Lower lobe of right lung (tissue), 2 donors: ENCODE data around the gene SARS2. TPM values are rescaled to one million over a fixed set of nuclear protein-coding genes. Genes with fewer than 3 reads are reported as not detected.
"Not testable (repeated sequence)": the region's sequence is repeated elsewhere in the genome, so short reads cannot be mapped to it uniquely, and the experiment has no call there.

Experiments
- ATAC-seq, 2 donors: fragments of 200-7000 bp; cut with Tn5 transposase; one replicate each; pipeline ENCODE4 v1.9.1; 2020 to 2022; ENCODE audit warnings: mild to moderate bottlenecking in 2 of 2, moderate library complexity in 2 of 2
- DNase-seq: peaks from one replicate; pipeline ENCODE4 v3.0.0-alpha.2; 2020
- H3K27ac ChIP-seq: fragments of 200-600 bp; one replicate; pipeline ENCODE4 v1.8.0; 2022
- H3K27me3 ChIP-seq: fragments of 200-600 bp; one replicate; pipeline ENCODE4 v1.8.0; 2022; ENCODE audit warnings: low read depth
- H3K36me3 ChIP-seq: fragments of 200-600 bp; one replicate; pipeline ENCODE4 v1.8.0; 2022; ENCODE audit warnings: mild to moderate bottlenecking
- H3K4me1 ChIP-seq: fragments of 200-600 bp; one replicate; pipeline ENCODE4 v1.8.0; 2022
- H3K4me3 ChIP-seq: fragments of 200-600 bp; one replicate; pipeline ENCODE4 v1.8.0; 2022; ENCODE audit warnings: mild to moderate bottlenecking
- H3K9me3 ChIP-seq: fragments of 200-600 bp; one replicate; pipeline ENCODE4 v1.8.0; 2022
- intact Hi-C: fragments of 100-400 bp; cut with DNase I; formaldehyde crosslinking; loops from one replicate; pipeline ENCODE4 v1.11.0; 2022
- total RNA-seq: library from RNA; stranded (reverse); fragmentation: NEBNext Ultra II Directional; extraction: Animal tissue kit (Norgen Biotek cat#: 25700); gene quantifications from one replicate; pipeline ENCODE4 v1.2.1, GENCODE V29; 2021
- TF ChIP-seq, protein P1 (sequence below): fragments of 200-600 bp; IDR thresholded peaks from one replicate; pipeline ENCODE4 v1.8.0; 2022; ENCODE audit warnings: antibody characterized with exemption, mild to moderate bottlenecking
- donor health status: DM: no; HTN: yes; CAD: no; lungs with severe emphysema.

Gene SARS2
- total RNA-seq, 1 donor from 2014 or later = 21.0 TPM

DNA sequence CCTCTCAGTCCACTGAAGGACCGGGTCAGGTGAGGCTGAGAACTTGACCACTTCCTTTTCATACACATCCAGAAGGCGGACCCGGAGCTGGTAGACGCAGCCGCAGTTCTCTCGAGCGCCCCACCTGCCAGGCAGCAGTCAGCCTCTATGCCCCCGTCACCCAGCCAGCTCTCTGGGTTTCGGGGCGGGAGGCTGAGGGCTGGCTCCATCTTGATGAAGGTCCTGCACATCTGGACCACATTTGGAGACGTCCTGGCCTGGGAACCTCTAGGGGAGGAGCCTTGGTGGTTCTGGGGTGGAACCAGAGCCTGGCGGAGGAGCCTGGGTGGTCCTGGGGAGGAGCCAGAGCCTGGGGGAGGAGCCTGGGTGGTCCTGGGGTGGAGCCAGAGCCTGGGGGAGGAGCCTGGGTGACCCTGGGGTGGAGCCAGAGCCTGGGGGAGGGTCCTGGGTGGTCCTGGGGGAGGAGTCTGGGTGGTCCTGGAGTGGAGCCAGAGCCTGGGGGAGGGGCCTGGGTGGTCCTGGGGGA lies 14.5 kb upstream of the SARS2 start:
- H3K27me3 ChIP-seq = no peaks in the 10 kb centered on the region
- peaks cover 7% of the 10 kb centered on the region for H3K4me1 ChIP-seq
- H3K4me3 ChIP-seq = no peak overlapping the region
- DNase-seq (no peak), ATAC-seq (no peak)
- no peaks in the 10 kb centered on the region for H3K9me3 ChIP-seq
- H3K27ac ChIP-seq = no peak overlapping the region
- H3K36me3 ChIP-seq = peaks cover 7% of the 10 kb centered on the region
- intact Hi-C loops = no loop called here
- TF ChIP-seq, protein P1, sequence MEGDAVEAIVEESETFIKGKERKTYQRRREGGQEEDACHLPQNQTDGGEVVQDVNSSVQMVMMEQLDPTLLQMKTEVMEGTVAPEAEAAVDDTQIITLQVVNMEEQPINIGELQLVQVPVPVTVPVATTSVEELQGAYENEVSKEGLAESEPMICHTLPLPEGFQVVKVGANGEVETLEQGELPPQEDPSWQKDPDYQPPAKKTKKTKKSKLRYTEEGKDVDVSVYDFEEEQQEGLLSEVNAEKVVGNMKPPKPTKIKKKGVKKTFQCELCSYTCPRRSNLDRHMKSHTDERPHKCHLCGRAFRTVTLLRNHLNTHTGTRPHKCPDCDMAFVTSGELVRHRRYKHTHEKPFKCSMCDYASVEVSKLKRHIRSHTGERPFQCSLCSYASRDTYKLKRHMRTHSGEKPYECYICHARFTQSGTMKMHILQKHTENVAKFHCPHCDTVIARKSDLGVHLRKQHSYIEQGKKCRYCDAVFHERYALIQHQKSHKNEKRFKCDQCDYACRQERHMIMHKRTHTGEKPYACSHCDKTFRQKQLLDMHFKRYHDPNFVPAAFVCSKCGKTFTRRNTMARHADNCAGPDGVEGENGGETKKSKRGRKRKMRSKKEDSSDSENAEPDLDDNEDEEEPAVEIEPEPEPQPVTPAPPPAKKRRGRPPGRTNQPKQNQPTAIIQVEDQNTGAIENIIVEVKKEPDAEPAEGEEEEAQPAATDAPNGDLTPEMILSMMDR = no peak

DNA sequence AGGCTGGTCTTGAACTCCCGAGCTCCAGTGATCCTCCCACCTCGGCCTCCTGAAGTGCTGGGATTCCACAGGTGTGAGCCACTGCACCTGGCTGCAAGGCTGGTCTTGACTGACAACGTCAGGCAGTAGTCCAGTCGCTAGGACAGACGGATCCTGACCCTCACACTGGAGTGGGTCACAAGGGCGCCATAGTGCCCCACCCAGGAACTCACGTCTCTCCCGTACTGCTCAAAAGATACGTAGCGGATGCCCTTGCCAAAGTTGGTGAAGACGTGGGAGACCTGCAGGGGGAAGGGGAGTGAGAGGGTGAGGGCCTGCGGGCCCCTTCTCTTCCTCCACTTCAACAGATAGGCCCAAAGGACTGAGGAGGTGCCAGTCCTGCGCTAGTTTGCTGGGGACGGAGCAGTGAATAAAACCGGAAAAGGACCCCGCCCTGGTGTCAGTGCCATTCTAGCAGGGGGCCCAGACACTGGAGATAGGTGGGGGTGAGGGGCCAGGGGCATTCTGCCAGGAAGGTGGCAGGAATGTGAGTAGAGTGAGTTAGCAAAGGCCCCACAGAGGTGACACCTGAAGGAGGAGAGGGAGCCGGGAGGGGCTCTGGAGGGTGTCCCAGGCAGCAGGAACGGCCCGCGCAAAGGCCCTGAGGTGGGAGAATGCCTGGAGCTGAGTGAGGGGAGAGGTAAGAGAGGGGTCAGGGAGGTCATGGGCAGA lies 12.1 kb upstream of the SARS2 start:
- intact Hi-C loops = no loop called here
- peak; percentile 29 to 38 for ATAC-seq
- TF ChIP-seq, protein P1 = no peak

DNA sequence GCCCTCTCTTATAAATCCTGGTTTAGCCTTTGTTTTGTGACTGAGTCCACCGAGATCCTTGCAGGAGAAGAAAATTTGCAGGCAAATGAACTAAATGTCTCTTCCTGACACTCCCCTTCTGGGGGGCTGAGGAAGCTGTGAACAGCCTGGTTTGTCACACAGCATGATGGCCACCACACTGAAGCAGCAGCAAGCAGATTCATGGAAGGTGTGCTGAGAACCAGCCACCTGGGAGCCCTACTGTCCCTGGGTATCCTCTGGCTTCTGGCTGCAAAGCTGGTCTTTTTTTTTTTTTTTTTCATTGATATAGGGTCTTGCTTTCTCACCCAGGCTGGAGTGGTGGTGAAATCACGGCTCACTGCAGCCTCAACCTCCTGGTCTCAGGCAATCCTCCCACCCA lies 11.4 kb upstream of the SARS2 start:
- no peak overlapping the region for H3K4me3 ChIP-seq
- no peaks in the 10 kb centered on the region for H3K4me1 ChIP-seq
- no peaks in the 10 kb centered on the region for H3K9me3 ChIP-seq
- intact Hi-C loops = no loop called here
- no peaks in the 10 kb centered on the region for H3K27me3 ChIP-seq
- TF ChIP-seq, protein P1 = no peak
- DNase-seq (no peak), ATAC-seq (no peak)
- no peak overlapping the region for H3K27ac ChIP-seq
- peaks cover 1% of the 10 kb centered on the region for H3K36me3 ChIP-seq

More for the DNA sequence above, 12.1 kb upstream of the SARS2 start:
- H3K4me3 ChIP-seq = no peak overlapping the region
- H3K27ac ChIP-seq = no peak overlapping the region
- peaks cover 7% of the 10 kb centered on the region for H3K36me3 ChIP-seq
- no peaks in the 10 kb centered on the region for H3K4me1 ChIP-seq
- DNase-seq = no peak
- no peaks in the 10 kb centered on the region for H3K9me3 ChIP-seq
- no peaks in the 10 kb centered on the region for H3K27me3 ChIP-seq

DNA sequence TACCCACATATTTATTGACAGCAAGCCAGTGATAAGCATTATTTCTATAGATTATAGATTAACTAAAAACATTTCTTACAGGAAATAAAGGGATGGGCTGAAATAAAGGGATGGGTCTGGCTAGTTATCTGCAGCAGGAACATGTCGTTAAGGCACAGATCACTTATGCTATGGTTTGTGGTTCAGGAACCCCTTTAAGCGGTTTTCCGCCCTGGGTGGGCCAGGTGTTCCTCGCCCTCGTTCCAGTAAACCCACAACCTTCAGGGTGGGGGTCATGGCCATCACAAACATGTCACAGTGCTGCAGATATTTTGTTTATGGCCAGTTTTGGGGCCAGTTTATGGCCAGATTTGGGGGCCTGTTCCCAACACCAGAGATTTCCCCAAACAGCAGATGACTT lies 10.9 kb upstream of the SARS2 start:
- H3K27ac ChIP-seq, H3K36me3 ChIP-seq, H3K9me3 ChIP-seq, DNase-seq, ATAC-seq, H3K4me1 ChIP-seq, intact Hi-C loops, H3K27me3 ChIP-seq, H3K4me3 ChIP-seq: not testable (repeated sequence)

DNA sequence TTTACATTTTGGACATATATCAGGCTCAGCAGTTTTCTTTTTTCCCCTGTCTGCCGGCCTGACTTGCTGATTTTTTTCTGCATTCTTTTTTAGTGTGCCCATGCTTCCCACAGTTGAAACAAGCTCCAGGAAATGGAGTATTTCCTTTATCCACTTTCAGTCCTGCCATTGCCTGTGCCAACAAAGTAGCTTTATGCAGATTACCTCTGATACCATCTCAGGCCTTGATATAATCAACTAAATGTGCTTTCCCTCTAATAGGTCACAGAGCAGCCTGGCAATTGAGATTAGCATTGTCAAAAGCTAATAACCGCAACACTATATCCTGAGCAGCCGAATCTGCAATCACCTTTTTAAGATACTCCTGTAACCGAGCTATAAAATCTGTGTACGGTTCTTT lies 9.4 kb upstream of the SARS2 start:
- TF ChIP-seq, protein P1 = no peak
- no peaks in the 10 kb centered on the region for H3K36me3 ChIP-seq
- intact Hi-C loops = no loop called here
- no peaks in the 10 kb centered on the region for H3K4me1 ChIP-seq
- no peak overlapping the region for H3K27ac ChIP-seq
- no peak for DNase-seq
- ATAC-seq = no peak
- H3K27me3 ChIP-seq = no peaks in the 10 kb centered on the region
- peaks cover 3% of the 10 kb centered on the region for H3K9me3 ChIP-seq
- no peak overlapping the region for H3K4me3 ChIP-seq

DNA sequence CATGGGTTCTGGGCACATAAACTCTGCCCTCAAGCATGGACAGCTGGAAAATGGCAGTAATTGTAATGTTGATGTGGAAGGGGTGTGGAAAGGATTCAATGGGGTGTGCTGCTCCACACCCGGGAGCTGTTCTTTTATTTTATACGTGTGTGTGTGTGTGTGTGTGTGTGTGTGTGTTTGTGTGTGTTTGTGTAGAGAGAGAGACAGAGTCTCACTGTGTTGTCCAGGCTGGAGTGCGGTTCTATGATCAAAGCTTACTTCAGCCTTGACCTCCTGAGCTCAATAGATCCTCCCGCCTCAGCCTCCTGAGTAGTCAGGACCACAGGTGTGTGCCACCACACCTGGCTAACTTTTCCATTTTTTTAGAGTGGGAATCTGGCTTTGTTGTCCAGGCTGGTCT lies 3.0 kb upstream of the SARS2 start:
- TF ChIP-seq, protein P1 = no peak
- ATAC-seq (no peak), DNase-seq (no peak)
- Histone ChIP-seq H3K9me3 (peaks cover 3% of the 10 kb centered on the region), H3K27me3 (no peaks in the 10 kb centered on the region), H3K36me3 (peaks cover 22% of the 10 kb centered on the region), H3K4me1 (peaks cover 30% of the 10 kb centered on the region), H3K4me3 (no peak overlapping the region), H3K27ac (no peak overlapping the region)
- intact Hi-C loops = no loop called here
